ENCODE measurements around the gene LRRFIP1. TPM values are rescaled to one million over a fixed set of nuclear protein-coding genes. Genes with fewer than 3 reads are reported as not detected.

Gene LRRFIP1
- polyA plus RNA-seq, 1 experiment = 71.1 TPM

DNA sequence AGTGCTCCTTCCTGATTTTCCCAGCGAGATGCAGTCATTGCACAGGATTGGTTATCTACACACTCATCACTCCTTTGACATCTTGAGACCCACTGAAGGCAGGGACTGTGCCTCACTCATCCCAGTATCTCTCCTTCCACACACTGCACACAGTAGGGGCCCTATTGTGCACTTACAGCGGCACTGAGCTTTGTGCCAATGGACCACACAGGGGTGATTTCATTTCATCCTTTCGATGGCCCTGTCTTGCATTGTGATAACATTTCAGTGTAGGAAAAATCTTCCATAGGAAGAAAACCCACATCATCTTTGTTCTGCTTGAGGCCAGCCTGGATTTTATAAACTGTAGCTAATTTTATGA lies 11.0 kb upstream of the LRRFIP1 start:
- H3K4me3 ChIP-seq (ENCODE audit: low read depth, low read length) = no peak overlapping the region
- H3K27me3 ChIP-seq (ENCODE audit: control insufficient read depth, insufficient read depth, low read length) = no peaks in the 10 kb centered on the region
- ChIA-PET CTCF (interaction anchor here (0.8 to 1.4 kb wide), 2 partner anchors 104 to 129 kb away, joined by 3 to 4 read pairs; no protein-coding TSS in a partner anchor), POLR2A (interaction anchor here (1.0 to 1.8 kb wide), 2 partner anchors 31 to 53 kb away, joined by 3 to 13 read pairs; no protein-coding TSS in a partner anchor)
- TF ChIP-seq CTCF (IDR thresholded peaks at IDR 0.05; ENCODE audit: low read depth, low read length) = no peak
- H3K9me3 ChIP-seq (ENCODE audit: control insufficient read depth, insufficient read depth, low read length) = no peaks in the 10 kb centered on the region
- peak overlapping the region; percentile 98 for H3K27ac ChIP-seq (ENCODE audit: low read depth, low read length)
- no peak for DNase-seq (ENCODE audit: low read depth, low spot score)

DNA sequence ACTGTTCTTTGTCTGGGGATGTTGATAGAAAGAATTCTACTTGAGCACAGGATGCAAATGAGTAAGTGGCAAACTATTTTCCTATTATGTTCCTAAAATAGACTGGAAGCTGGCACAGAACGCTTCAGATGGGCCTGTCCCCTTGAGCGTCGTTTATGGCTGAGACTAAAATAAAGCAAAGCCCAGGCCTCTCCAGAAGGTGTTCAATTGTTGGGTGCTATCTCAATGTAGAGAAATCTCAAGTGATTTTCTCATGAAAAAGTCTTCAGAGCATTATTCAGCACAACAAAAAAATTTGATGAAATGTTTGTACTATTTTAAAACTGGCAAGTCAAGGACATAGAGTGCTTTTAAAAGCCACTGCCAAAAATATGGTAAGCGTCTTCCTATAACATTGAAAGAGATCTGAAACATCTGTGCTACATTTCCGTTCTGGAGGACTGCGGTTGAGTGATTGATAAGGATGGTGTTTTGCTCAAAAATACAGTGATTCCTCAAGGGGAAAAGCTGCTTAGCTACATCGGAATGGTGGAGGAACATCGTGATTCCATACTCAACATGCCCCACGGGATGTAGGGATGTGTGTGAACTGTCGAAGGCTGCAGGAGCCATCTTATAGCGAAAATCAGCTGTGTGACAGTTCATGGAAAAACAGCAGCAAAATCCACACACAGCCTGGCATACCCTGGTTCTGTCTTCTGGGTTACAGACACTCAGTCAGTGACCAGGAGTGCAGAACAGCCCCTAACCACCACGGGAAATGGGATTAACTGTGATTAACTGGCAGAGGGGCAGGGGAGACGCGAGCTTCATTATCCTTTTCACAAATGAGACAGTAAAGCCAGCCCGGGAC lies 10.4 kb upstream of the LRRFIP1 start:
- CTCF ChIA-PET = no interaction called here
- peak overlapping the region; percentile 98 for H3K27ac ChIP-seq (ENCODE audit: low read depth, low read length)
- H3K9me3 ChIP-seq (ENCODE audit: control insufficient read depth, insufficient read depth, low read length) = no peaks in the 10 kb centered on the region
- POLR2A ChIA-PET = interaction anchor here (1.0 to 1.8 kb wide), 2 partner anchors 31 to 52 kb away, joined by 3 to 13 read pairs; no protein-coding TSS in a partner anchor
- peak; percentile 47 for DNase-seq (ENCODE audit: low read depth, low spot score)
- no peak overlapping the region for H3K4me3 ChIP-seq (ENCODE audit: low read depth, low read length)
- TF ChIP-seq CTCF (IDR thresholded peaks at IDR 0.05; ENCODE audit: low read depth, low read length) = no peak
- no peaks in the 10 kb centered on the region for H3K27me3 ChIP-seq (ENCODE audit: control insufficient read depth, insufficient read depth, low read length)

DNA sequence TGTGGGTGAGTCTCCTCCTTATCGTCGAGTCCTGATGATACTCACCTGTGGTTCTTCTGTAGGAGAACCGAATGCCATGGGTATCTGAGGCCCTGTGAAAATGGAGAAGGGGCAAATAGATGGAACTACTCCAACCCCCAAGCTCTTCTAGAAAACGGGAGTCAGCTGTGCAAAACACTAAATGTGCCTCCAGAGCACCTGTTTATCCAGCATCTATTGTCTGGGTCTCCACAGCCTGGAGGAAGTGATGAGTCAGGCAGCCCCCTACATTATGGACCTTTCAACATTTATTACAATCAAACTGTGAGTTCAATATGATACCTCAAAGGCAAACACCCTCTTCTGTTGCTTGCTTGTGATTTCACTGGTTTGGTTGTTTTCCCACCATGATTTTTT lies 9.8 kb upstream of the LRRFIP1 start:
- Histone ChIP-seq H3K4me3 (ENCODE audit: low read depth, low read length) (no peak overlapping the region), H3K27me3 (ENCODE audit: control insufficient read depth, insufficient read depth, low read length) (no peaks in the 10 kb centered on the region), H3K27ac (ENCODE audit: low read depth, low read length) (peak overlapping the region; percentile 98), H3K9me3 (ENCODE audit: control insufficient read depth, insufficient read depth, low read length) (no peaks in the 10 kb centered on the region)
- DNase-seq (ENCODE audit: low read depth, low spot score) = no peak
- ChIA-PET POLR2A (interaction anchor here (1.8 kb wide), 1 partner anchor 52 kb away, joined by 13 read pairs; no protein-coding TSS in a partner anchor), CTCF (no interaction called here)
- no peak for TF ChIP-seq CTCF (IDR thresholded peaks at IDR 0.05; ENCODE audit: low read depth, low read length)

DNA sequence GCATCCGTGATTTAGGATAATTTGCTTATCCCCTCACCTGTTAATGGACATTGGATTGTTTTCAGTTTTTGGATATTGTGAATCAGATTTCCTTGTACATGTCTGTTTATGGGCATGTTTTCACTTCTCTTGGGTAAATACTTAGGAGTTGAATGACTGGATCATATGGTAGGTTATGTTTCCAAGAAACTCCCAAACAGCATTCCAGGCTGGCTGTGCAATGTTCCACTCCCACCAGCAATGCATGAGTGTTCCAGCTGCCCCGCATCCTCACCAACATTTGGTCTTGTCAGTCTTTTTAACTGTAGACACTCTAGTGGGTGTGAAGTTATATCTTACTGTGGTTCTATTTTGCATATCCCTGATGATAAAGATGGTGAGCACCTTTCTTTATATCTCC lies 8.9 kb upstream of the LRRFIP1 start:
- POLR2A ChIA-PET = no interaction called here
- TF ChIP-seq CTCF (IDR thresholded peaks at IDR 0.05; ENCODE audit: low read depth, low read length) = no peak
- no peaks in the 10 kb centered on the region for H3K27me3 ChIP-seq (ENCODE audit: control insufficient read depth, insufficient read depth, low read length)
- H3K4me3 ChIP-seq (ENCODE audit: low read depth, low read length) = no peak overlapping the region
- peak overlapping the region; percentile 31 for H3K27ac ChIP-seq (ENCODE audit: low read depth, low read length)
- no peaks in the 10 kb centered on the region for H3K9me3 ChIP-seq (ENCODE audit: control insufficient read depth, insufficient read depth, low read length)
- CTCF ChIA-PET = no interaction called here
- DNase-seq (ENCODE audit: low read depth, low spot score) = peak; percentile 66

All from AG04450 (cell line).